ENCODE measurements around the gene SH3YL1. TPM values are rescaled to one million over a fixed set of nuclear protein-coding genes. Genes with fewer than 3 reads are reported as not detected.

Gene SH3YL1
- total RNA-seq (2021) = 25.3 and 26.5 TPM in 2 replicates
- long read RNA-seq, transcript SH3YL1-213 (10 exons, 1,999 nt) = minor isoform, 6 of 127 reads
- long read RNA-seq, transcript SH3YL1-205 (9 exons, 1,695 nt) = major isoform, 33 of 127 reads
- long read RNA-seq, transcript SH3YL1-201 (10 exons, 1,763 nt) = minor isoform, 14 of 127 reads
- long read RNA-seq, partial matches to known transcripts = 6 of 127 reads
- long read RNA-seq, other reads (novel, unspliced or antisense) = 68 of 127 reads

DNA sequence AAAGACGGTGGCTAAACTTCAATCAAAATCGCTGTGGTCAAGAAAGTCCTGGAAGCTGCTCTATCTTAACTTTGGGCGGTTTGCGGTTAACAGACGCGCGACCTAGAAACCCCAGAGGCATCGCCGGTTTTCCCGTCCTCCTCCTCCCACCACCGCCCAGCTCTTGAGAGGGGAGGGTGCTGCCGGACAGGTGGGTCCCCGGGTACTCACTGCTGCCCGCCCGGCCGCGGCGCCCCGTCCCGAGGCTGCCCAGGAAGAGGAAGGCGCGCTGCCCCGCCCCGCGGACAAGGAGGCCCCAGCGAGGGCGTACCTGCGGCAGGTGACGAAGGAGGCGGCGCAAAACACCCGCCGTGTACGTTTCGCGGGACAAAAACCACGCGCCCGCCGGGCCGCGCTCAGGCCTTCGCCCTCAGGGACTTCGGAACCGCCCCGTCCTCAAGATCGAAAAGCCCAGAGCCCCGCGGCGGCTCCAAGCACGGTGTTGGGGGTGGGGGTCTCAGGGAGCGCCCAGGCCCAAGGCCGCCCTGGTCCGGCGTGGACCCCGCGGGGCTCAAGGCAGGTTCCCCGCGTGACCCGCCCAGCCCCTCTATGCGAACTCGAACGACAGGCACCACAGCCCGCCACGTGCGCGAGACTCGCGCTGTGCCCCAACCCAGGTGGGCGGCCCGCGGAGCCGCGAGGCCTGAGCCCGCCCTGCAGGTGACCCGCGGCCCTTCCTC, at the start of gene SH3YL1:
TSS of gene SH3YL1 (minus strand) at position 259 of the 719 bp plus-strand sequence. CDS start at position 211, 48 bp downstream.
- H2BK120ac ChIP-seq (ENCODE audit: low read depth, low read length, poor library complexity, severe bottlenecking) = no peak within 1 kb of the TSS
- Mint-ChIP-seq H3K36me3 (ENCODE audit: insufficient read depth in 1 of 3, low read depth in 3 of 3) (peaks cover 19 to 34% (median 23%) of the 10 kb centered on the region in 3 experiments), H3K27me3 (ENCODE audit: low read depth) (peaks cover 10% of the 10 kb centered on the region), H3K27ac (peak within 1 kb of the TSS; percentile 97 to 98 (median 97)), H3K9me3 (peaks cover 10 to 11% of the 10 kb centered on the region in 2 experiments), H3K4me1 (peaks cover 20 to 37% of the 10 kb centered on the region in 2 experiments), H3K4me3 (peak within 1 kb of the TSS; percentile 93 to 94)
- H2AK5ac ChIP-seq (ENCODE audit: insufficient read length, low read length) = no peak within 1 kb of the TSS
- no peak within 1 kb of the TSS for H2BK20ac ChIP-seq (ENCODE audit: low read depth, low read length, poor library complexity, severe bottlenecking)
- peak within 1 kb of the TSS; percentile 10 for H2BK5ac ChIP-seq (ENCODE audit: insufficient read length, low read length)
- H3K18ac ChIP-seq (ENCODE audit: insufficient read length, low read depth, low read length) = peak within 1 kb of the TSS; percentile 65
- peaks cover 35% of the 10 kb centered on the region for H3K79me2 ChIP-seq (ENCODE audit: insufficient read depth, low read length)
- TF ChIP-seq CTCF (conservative IDR thresholded peaks at IDR 0.05) = no peak
- H2BK12ac ChIP-seq (ENCODE audit: insufficient read length, low read depth, low read length) = no peak within 1 kb of the TSS
- H2AFZ ChIP-seq (ENCODE audit: low read length) = no peak within 1 kb of the TSS
- no peak within 1 kb of the TSS for H4K91ac ChIP-seq (ENCODE audit: insufficient read length, low read depth, low read length)
- peaks cover 16% of the 10 kb centered on the region for H3K23me2 ChIP-seq (ENCODE audit: insufficient read length, low read depth, low read length, poor library complexity, severe bottlenecking)
- no CpG with 5 or more reads among the region's 77 CpGs for WGBS (ENCODE audit: extremely low coverage, insufficient read length, low lambda C conversion rate)
- H4K8ac ChIP-seq (replicated peaks; ENCODE audit: insufficient read length, low read depth, low read length) = no peak within 1 kb of the TSS
- no peak within 1 kb of the TSS for H3T11ph ChIP-seq (ENCODE audit: low read length)
- peak; percentile 59 for DNase-seq
- peak within 1 kb of the TSS; percentile 7 for H4K5ac ChIP-seq (ENCODE audit: insufficient read length, low read depth, low read length)
- H3K79me1 ChIP-seq (ENCODE audit: insufficient read depth, low read depth, low read length, poor library complexity, severe bottlenecking) = no peaks in the 10 kb centered on the region
- no peaks in the 10 kb centered on the region for H3K9me3 ChIP-seq (ENCODE audit: control insufficient read depth, low read depth, low read length)
- no peak within 1 kb of the TSS for H2BK15ac ChIP-seq (ENCODE audit: low read depth, low read length)
- peaks cover 2% of the 10 kb centered on the region; the same call in 1 of the 2 replicates for H3K4me1 ChIP-seq (ENCODE audit: insufficient read depth, low read length)
- no peaks in the 10 kb centered on the region for H4K20me1 ChIP-seq (ENCODE audit: control insufficient read depth, insufficient read depth, insufficient read length)
- H3K27me3 ChIP-seq (ENCODE audit: insufficient read depth, low read length) = no peaks in the 10 kb centered on the region
- H3K4me2 ChIP-seq (ENCODE audit: insufficient read depth, insufficient read length, low read length) = peak within 1 kb of the TSS; percentile 97
- H3K9ac ChIP-seq (ENCODE audit: extremely low read depth, insufficient read length, low read length) = peak within 1 kb of the TSS; percentile 83
- H3K27ac ChIP-seq (ENCODE audit: insufficient read length, low read depth, low read length) = no peak within 1 kb of the TSS
- no peak within 1 kb of the TSS for H3K4ac ChIP-seq (ENCODE audit: low read depth, low read length)
- no peak within 1 kb of the TSS for H3K56ac ChIP-seq (ENCODE audit: insufficient read length, low read depth, low read length)
- H3K23ac ChIP-seq (ENCODE audit: insufficient read length, low read depth, low read length) = no peak within 1 kb of the TSS
- peak within 1 kb of the TSS; percentile 84 for H3K14ac ChIP-seq (ENCODE audit: insufficient read depth, low read length)

Data from H9 (cell line).